ENCODE measurements around the gene ARPC2. TPM values are rescaled to one million over a fixed set of nuclear protein-coding genes. Genes with fewer than 3 reads are reported as not detected.

The ARPC2 gene
- total RNA-seq, 1 donor from 2014 or later = 639 TPM

DNA sequence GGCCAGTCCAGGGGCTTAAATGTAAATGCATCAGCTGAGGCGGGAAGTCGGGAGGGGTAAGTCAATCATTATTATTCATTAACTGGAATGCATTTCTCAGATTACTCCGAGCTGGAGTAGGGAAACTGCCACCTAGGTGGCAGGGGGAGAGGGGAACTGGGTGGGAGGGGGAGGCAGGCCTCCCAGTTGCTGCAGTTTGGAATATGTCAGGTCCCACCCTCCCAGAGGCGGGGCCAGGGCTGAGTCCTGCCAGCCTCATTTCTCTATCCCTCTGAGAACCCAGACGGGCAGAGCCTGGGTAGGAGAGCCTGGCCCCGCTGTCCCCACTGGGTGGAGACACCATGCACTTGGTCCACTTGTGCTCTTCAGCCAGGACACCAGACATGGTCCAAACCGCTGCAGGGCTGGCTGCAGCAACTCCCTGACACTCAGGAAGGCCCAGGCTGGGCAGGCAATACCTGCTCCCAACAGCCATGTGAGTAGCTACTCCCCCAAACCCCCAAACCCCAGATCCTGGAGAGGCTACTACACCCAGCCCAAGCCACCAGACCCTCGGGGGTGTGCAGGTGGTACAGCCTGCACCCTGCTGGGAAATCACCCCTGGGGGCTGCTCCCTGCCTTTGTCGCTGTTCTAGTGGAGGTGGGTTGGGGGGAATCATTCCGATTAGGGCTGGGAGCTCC lies 43.9 kb downstream of the ARPC2 start, which contains the start of gene GPBAR1:
Gene GPBAR1, plus strand, starts transcription at position 274 of the 681 bp plus-strand sequence. CDS start 1,710 bp downstream, outside the sequence.
- H3K27ac Mint-ChIP-seq = peak within 1 kb of the TSS; percentile 39

DNA sequence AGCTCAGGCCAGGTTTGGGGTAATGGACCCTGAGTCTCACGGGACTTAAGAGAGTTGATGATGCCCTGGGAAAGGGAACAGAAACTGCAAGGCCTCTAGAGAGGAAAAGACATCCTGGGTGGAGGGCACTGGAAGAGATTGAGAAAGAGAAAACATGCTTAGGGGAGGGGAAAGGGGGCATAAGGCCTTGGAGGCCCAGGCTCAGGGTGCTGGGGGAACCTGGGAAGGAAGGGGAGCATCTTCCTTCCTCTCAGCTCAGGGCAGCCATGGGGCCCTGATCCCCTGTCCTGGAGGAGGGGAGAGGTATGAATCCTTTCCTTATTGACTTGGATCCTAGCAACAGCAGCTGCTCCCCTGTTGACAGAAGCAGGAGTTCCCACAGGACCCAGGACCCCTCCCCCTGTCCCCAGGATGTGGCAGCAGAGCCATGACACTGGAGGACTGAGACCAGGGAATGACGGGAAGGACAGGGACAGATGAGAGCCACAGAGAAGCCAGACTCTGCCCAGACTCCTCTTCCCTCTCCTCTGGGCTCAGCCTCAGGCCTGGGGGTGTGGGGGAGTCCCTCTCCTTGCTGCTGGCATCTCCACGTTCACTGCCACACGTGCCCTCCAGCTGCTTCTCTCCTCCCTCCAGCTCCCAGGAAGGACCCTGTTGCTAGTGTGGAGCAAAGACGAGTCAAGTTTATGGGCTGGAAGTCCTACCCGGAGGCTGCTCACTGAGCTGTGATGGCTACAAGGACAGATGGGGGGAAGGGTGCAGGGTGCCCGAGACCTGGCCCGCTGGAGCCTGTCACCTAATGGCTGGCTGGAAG lies 44.6 kb downstream of the ARPC2 start:
- DNase-seq (ENCODE audit: low spot score) = no peak
- no peak overlapping the region for H3K27ac Mint-ChIP-seq
- H3K4me3 Mint-ChIP-seq (ENCODE audit: low read depth) = no peak overlapping the region
- no peaks in the 10 kb centered on the region for H3K9me3 Mint-ChIP-seq
- no peaks in the 10 kb centered on the region for H3K27me3 Mint-ChIP-seq (ENCODE audit: low read depth)
- H3K4me1 Mint-ChIP-seq (ENCODE audit: low read depth) = peaks cover 16% of the 10 kb centered on the region
- intact Hi-C loops (cut with micrococcal nuclease) = no loop called here
- H3K36me3 Mint-ChIP-seq (ENCODE audit: low read depth) = peaks cover 21% of the 10 kb centered on the region

More for the DNA sequence above, 43.9 kb downstream of the ARPC2 start, which contains the start of gene GPBAR1:
- peaks cover 16% of the 10 kb centered on the region for H3K4me1 Mint-ChIP-seq (ENCODE audit: low read depth)
- peaks cover 21% of the 10 kb centered on the region for H3K36me3 Mint-ChIP-seq (ENCODE audit: low read depth)
- no peaks in the 10 kb centered on the region for H3K27me3 Mint-ChIP-seq (ENCODE audit: low read depth)
- H3K4me3 Mint-ChIP-seq (ENCODE audit: low read depth) = no peak within 1 kb of the TSS
- H3K9me3 Mint-ChIP-seq = no peaks in the 10 kb centered on the region
- intact Hi-C loops (cut with micrococcal nuclease) = no loop called here
- no peak for DNase-seq (ENCODE audit: low spot score)

DNA sequence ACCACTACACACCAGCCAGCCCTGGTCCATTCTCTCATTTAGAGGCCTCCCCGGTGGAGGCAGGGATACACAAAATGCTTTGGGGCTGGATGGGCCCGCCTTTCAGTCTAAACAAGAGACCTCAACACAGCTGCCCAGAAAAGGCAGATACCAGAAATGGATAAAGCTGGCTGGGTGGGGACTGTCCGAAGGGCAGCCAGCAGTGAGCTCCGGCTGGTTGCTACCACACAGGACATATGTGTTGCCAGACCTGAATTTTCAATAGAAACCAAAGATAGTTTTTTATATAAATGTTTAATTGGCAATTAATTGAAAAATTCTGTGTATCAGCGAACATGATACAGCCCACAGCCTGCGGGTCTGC lies 45.2 kb downstream of the ARPC2 start:
- Mint-ChIP-seq H3K4me3 (ENCODE audit: low read depth) (no peak overlapping the region), H3K27ac (no peak overlapping the region), H3K9me3 (no peaks in the 10 kb centered on the region), H3K36me3 (ENCODE audit: low read depth) (peaks cover 26% of the 10 kb centered on the region), H3K27me3 (ENCODE audit: low read depth) (no peaks in the 10 kb centered on the region), H3K4me1 (ENCODE audit: low read depth) (peaks cover 13% of the 10 kb centered on the region)
- no peak for DNase-seq (ENCODE audit: low spot score)
- intact Hi-C loops (cut with micrococcal nuclease) = no loop called here

DNA sequence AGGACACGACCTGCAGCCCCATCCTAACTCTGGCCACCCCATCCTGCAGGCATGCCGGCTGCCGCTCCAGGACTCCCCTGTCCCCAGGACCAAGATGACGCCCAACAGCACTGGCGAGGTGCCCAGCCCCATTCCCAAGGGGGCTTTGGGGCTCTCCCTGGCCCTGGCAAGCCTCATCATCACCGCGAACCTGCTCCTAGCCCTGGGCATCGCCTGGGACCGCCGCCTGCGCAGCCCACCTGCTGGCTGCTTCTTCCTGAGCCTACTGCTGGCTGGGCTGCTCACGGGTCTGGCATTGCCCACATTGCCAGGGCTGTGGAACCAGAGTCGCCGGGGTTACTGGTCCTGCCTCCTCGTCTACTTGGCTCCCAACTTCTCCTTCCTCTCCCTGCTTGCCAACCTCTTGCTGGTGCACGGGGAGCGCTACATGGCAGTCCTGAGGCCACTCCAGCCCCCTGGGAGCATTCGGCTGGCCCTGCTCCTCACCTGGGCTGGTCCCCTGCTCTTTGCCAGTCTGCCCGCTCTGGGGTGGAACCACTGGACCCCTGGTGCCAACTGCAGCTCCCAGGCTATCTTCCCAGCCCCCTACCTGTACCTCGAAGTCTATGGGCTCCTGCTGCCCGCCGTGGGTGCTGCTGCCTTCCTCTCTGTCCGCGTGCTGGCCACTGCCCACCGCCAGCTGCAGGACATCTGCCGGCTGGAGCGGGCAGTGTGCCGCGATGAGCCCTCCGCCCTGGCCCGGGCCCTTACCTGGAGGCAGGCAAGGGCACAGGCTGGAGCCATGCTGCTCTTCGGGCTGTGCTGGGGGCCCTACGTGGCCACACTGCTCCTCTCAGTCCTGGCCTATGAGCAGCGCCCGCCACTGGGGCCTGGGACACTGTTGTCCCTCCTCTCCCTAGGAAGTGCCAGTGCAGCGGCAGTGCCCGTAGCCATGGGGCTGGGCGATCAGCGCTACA lies 45.9 kb downstream of the ARPC2 start:
- Mint-ChIP-seq H3K27ac (no peak overlapping the region), H3K27me3 (ENCODE audit: low read depth) (no peaks in the 10 kb centered on the region), H3K4me1 (ENCODE audit: low read depth) (peaks cover 7% of the 10 kb centered on the region), H3K4me3 (ENCODE audit: low read depth) (no peak overlapping the region), H3K36me3 (ENCODE audit: low read depth) (peaks cover 28% of the 10 kb centered on the region), H3K9me3 (no peaks in the 10 kb centered on the region)
- intact Hi-C loops (cut with micrococcal nuclease) = no loop called here
- DNase-seq (ENCODE audit: low spot score) = no peak

DNA sequence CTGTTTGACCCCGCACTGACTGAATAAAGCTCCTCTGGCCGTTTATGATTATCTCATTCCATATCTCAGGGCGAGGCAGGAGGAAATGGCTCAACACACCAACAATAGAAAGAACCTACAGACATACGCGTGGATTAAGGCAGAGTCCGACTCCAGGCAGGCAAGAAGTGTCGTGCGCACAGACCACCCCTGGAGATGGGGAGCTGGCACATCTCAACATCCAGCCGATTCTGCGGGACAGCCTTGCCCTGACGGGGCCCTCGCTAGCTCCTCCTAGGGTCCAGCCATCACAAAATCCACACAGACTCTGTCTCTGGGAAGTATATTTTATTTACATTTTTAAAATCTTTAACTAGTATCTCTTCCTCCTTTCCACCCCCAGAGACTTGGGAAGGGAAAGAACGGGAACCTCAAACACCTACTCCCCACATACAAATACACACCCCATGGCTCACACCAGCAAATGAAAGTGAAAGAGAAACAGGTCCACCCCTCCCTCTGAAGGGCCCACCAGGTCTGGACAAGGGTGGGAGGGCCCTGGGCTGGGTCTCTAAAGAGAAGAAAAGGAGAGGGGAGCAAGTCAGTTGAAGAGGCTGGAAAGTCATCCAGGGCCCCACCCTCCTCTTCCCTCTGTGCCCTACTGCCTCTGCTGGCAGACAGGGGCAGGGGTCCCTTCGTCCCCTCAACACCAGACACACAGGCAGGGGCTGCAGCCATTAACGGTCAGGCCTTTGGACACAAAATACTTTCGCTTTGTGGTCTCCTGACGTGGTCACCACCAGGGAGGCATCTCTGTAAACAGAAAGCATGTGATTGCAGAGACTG lies 47.0 kb downstream of the ARPC2 start:
- H3K4me1 Mint-ChIP-seq (ENCODE audit: low read depth) = peaks cover 8% of the 10 kb centered on the region
- no peak for DNase-seq (ENCODE audit: low spot score)
- H3K27me3 Mint-ChIP-seq (ENCODE audit: low read depth) = no peaks in the 10 kb centered on the region
- H3K4me3 Mint-ChIP-seq (ENCODE audit: low read depth) = no peak overlapping the region
- intact Hi-C loops (cut with micrococcal nuclease) = no loop called here
- peaks cover 28% of the 10 kb centered on the region for H3K36me3 Mint-ChIP-seq (ENCODE audit: low read depth)
- H3K9me3 Mint-ChIP-seq = no peaks in the 10 kb centered on the region
- H3K27ac Mint-ChIP-seq = peak overlapping the region; percentile 38

DNA sequence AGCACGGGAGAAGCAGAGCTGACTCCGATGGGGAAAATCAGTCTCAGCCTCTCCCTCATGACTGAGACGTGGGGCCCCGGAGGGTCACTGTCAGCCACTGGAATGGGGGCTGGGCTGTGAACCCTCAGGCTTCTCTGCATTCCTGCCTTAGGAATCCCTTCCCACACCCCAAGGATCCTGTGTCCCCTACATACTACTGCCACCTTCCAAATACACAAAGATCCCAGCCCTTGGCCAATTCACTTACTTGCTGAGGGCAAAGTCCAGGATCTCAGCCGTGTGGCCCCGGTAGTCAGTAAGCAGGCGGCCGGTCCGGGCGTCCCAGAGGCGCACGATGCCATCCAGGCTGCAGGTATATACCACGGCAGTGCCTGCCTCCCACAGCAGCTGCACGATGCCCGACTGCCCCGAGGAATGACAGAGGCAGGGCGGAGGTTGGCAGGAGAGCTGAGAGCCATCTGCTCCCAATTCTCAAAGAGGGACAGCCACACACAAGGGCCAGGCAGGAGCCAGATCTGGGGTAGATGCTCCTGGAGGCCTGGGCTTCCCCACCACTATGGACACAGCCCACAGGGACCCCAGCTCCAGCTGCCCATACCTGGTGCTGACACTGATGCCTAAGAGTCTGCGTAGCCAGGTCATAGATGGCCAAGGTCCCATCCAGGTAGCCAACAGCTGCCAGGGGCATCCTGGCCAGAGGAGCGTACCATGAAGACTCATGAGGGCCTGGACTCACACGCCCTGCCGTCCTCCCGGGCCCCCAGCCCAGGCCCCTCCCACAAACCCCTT lies 48.0 kb downstream of the ARPC2 start:
- H3K27me3 Mint-ChIP-seq (ENCODE audit: low read depth) = no peaks in the 10 kb centered on the region
- DNase-seq (ENCODE audit: low spot score) = no peak
- peaks cover 33% of the 10 kb centered on the region for H3K36me3 Mint-ChIP-seq (ENCODE audit: low read depth)
- peaks cover 12% of the 10 kb centered on the region for H3K4me1 Mint-ChIP-seq (ENCODE audit: low read depth)
- H3K4me3 Mint-ChIP-seq (ENCODE audit: low read depth) = no peak overlapping the region
- H3K9me3 Mint-ChIP-seq = no peaks in the 10 kb centered on the region
- no peak overlapping the region for H3K27ac Mint-ChIP-seq
- intact Hi-C loops (cut with micrococcal nuclease) = no loop called here

DNA sequence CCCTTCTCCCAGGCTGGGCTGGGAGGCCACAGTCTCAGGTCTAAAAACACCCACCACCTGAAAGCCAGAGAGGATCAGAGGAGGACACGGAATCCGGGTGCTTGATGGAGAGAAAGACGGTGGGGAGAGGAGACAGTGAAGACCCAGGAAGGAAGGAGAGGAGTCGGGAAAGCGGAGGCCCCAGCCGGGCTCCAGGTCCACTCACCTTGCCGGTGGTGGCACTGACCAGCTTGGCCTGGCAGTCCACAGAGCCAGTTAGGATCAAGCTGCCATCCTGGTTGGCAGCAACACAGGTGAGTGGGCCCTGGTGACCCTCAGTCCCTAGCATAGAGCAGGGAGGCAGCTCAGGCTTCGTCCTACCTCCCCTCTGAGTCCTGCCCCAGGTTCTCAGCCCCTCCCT lies 48.6 kb downstream of the ARPC2 start:
- Mint-ChIP-seq H3K4me3 (ENCODE audit: low read depth) (no peak overlapping the region), H3K27ac (no peak overlapping the region), H3K36me3 (ENCODE audit: low read depth) (peaks cover 33% of the 10 kb centered on the region), H3K9me3 (no peaks in the 10 kb centered on the region), H3K27me3 (ENCODE audit: low read depth) (no peaks in the 10 kb centered on the region), H3K4me1 (ENCODE audit: low read depth) (peaks cover 12% of the 10 kb centered on the region)
- no peak for DNase-seq (ENCODE audit: low spot score)
- intact Hi-C loops (cut with micrococcal nuclease) = no loop called here

DNA sequence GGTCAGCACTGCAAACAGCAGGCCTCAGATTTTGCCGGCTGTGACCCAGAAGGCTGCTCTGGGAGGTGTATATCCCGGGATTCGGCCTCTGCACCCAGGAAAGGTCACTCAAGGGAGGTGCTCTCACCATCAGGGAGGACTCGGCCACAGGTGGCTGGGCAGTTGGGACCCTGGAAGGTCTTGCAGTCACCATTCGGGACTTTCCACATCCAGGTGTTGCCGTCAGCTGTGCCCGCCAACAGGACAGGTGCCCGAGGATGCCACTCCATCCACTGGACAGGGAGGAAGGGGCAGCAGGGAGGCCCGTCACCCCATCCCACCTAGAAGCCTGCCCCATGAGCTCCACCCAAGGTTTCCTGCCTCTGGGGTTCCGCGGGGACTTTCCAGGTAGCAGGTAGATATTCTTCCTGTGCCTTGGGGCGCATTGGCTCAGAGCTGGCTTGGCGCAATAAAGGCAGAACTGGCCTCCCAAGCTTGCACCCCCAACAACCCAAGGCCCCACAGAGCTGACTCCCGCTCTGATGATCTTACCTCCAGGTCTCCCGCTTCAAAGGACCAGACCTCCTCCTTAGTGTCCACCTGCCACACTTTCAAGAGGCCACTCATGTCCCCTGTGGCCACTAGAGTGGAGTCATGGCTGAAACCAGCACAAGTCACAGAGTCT lies 49.5 kb downstream of the ARPC2 start:
- Mint-ChIP-seq H3K36me3 (ENCODE audit: low read depth) (peaks cover 33% of the 10 kb centered on the region), H3K27ac (no peak overlapping the region), H3K9me3 (no peaks in the 10 kb centered on the region), H3K27me3 (ENCODE audit: low read depth) (no peaks in the 10 kb centered on the region), H3K4me1 (ENCODE audit: low read depth) (peaks cover 18% of the 10 kb centered on the region), H3K4me3 (ENCODE audit: low read depth) (no peak overlapping the region)
- intact Hi-C loops (cut with micrococcal nuclease) = no loop called here
- no peak for DNase-seq (ENCODE audit: low spot score)

DNA sequence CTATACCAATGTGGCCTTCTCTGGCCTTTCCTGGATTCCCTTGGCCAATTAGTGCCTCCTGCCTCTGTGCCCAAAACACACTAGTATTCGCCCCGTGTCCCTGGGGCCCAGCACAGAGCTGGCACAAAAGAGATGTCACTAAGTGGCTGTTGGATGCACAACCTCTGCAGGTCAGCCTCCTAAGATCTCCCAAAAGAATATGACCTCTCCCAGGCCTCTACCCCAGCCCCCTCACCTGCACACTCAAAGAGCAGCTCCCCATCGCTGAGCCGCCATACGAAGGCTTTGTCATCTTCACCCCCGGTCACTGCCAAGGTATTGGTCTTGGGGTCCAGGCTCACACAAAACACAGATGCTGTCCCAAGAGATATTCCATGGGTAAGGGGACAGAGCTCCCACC lies 50.3 kb downstream of the ARPC2 start:
- Mint-ChIP-seq H3K9me3 (no peaks in the 10 kb centered on the region), H3K27me3 (ENCODE audit: low read depth) (no peaks in the 10 kb centered on the region), H3K27ac (peak overlapping the region; percentile 24), H3K36me3 (ENCODE audit: low read depth) (peaks cover 33% of the 10 kb centered on the region), H3K4me3 (ENCODE audit: low read depth) (no peak overlapping the region), H3K4me1 (ENCODE audit: low read depth) (peaks cover 26% of the 10 kb centered on the region)
- DNase-seq (ENCODE audit: low spot score) = no peak
- intact Hi-C loops (cut with micrococcal nuclease) = no loop called here

DNA sequence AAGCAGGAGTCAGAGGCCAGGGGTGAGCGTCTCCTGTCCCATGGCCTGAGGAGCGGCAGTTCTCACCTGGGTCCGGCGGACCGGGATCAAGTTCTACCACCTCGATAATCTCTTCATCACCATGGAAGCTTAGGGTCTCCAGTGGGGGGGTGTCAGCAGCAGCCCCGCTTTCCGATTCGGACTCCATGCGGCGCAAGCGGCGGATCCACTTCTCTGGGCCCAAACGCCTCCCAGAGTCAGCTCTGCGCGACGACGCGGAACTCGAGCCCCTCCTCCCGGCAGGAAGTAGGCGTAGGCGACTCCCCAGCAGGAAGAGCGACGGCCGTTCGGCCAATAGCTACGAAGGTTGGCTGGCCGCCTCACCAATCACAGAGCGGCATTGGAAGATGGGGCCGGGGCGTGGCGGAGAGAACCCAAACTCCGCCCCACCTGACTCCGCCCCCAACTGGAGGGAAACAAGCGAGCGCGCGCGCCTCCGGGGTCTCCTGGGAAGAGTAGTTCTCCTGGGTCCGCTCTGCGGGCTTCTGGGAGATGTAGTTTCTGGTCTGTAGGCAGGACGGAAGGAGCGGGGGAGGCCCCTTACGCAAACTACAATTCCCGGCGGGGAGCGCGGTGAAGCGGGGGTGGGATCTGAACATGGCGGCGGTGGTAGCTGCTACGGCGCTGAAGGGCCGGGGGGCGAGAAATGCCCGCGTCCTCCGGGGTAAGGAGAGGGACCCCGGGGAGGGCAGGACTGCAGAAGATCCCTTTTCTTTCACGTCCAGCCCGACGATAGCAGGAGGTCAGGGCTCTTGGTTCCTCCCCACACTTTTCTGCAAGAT lies 53.1 kb downstream of the ARPC2 start, which contains the start of the genes AAMP and PNKD:
Gene AAMP, minus strand, starts transcription at position 238 of the 821 bp plus-strand sequence. Its CDS starts 51 bp downstream, at position 187.
Gene PNKD, plus strand, starts transcription at position 620 of the 821 bp plus-strand sequence. Its CDS starts 17 bp downstream, at position 637.
- intact Hi-C loops (cut with micrococcal nuclease) = loop anchor here (1.0 to 5.0 kb wide), 7 partner anchors 16 to 1117 kb away; partner anchors contain the start of genes ARPC2, CNOT9, DNPEP and USP37
- peaks cover 20% of the 10 kb centered on the region for H3K4me1 Mint-ChIP-seq (ENCODE audit: low read depth)
- H3K27me3 Mint-ChIP-seq (ENCODE audit: low read depth) = no peaks in the 10 kb centered on the region
- peak; percentile 100 for DNase-seq (ENCODE audit: low spot score)
- peak within 1 kb of the TSS; percentile 93 for H3K27ac Mint-ChIP-seq
- peak within 1 kb of the TSS; percentile 94 for H3K4me3 Mint-ChIP-seq (ENCODE audit: low read depth)
- peaks cover 41% of the 10 kb centered on the region for H3K36me3 Mint-ChIP-seq (ENCODE audit: low read depth)
- no peaks in the 10 kb centered on the region for H3K9me3 Mint-ChIP-seq
